NCI-H2227 (cell line): Measurements from ENCODE around the gene CALD1.

Source experiments
- DNase-seq: peaks from one replicate; lab custom pipeline; 2025; ENCODE audit not compliant: unreplicated experiment; lab: John Stamatoyannopoulos, UW

Gene CALD1

GRCh38 chr7:134825666-134826065 lies 46.2 kb downstream of the CALD1 start:
- no peak for DNase-seq

GRCh38 chr7:134826105-134826504 lies 46.7 kb downstream of the CALD1 start:
- DNase-seq: no peak

- no peak for DNase-seq
These were observed 48.0 kb downstream of the CALD1 start for GRCh38 chr7:134827436-134827835.

GRCh38 chr7:134827889-134828288 lies 48.5 kb downstream of the CALD1 start:
- DNase-seq: no peak

GRCh38 chr7:134828361-134828760 lies 48.9 kb downstream of the CALD1 start:
- no peak for DNase-seq

GRCh38 chr7:134829380-134829986 lies 50.0 kb downstream of the CALD1 start:
- no peak for DNase-seq

GRCh38 chr7:134831862-134832261 lies 52.4 kb downstream of the CALD1 start:
- DNase-seq: no peak

- no peak for DNase-seq
These were observed 52.9 kb downstream of the CALD1 start for GRCh38 chr7:134832367-134832766.

GRCh38 chr7:134834689-134835462 lies 55.4 kb downstream of the CALD1 start:
- no peak for DNase-seq

GRCh38 chr7:134835463-134835823 lies 56.0 kb downstream of the CALD1 start:
- no peak for DNase-seq

GRCh38 chr7:134836447-134836846 lies 57.0 kb downstream of the CALD1 start:
- no peak for DNase-seq

- no peak for DNase-seq
These were observed 59.9 kb downstream of the CALD1 start for GRCh38 chr7:134839298-134839697.

- no peak for DNase-seq
These were observed 62.6 kb downstream of the CALD1 start for GRCh38 chr7:134842062-134842461.

GRCh38 chr7:134842886-134843430 lies 63.5 kb downstream of the CALD1 start:
- no peak for DNase-seq

- DNase-seq: no peak
These were observed 64.8 kb downstream of the CALD1 start for GRCh38 chr7:134844200-134844599.

- no peak for DNase-seq
These were observed 66.0 kb downstream of the CALD1 start for GRCh38 chr7:134845461-134845860.

- no peak for DNase-seq
These were observed 68.6 kb downstream of the CALD1 start for GRCh38 chr7:134847851-134848588.

- no peak for DNase-seq
These were observed 70.6 kb downstream of the CALD1 start for GRCh38 chr7:134850066-134850465.

GRCh38 chr7:134851141-134851540 lies 71.7 kb downstream of the CALD1 start:
- DNase-seq: no peak

GRCh38 chr7:134852625-134853024 lies 73.2 kb downstream of the CALD1 start:
- DNase-seq: no peak

GRCh38 chr7:134854816-134855215 lies 75.4 kb downstream of the CALD1 start:
- no peak for DNase-seq

GRCh38 chr7:134855442-134855841 lies 76.0 kb downstream of the CALD1 start:
- no peak for DNase-seq
